OCI-LY1 (cell line): ENCODE results near the gene SETD9.

Experiments used
- H2AFZ ChIP-seq: fragments of 200-600 bp; sonication (generic), shearing (Covaris generic); 2 replicates; pipeline ENCODE4 v1.6.0; 2014; ENCODE audit warnings: antibody characterized with exemption, mild to moderate bottlenecking, low read length
- H3F3A ChIP-seq: fragments of 200-600 bp; sonication (generic), shearing (Covaris generic); 2 replicates; pipeline ENCODE4 v1.6.0; 2014; ENCODE audit warnings: mild to moderate bottlenecking, antibody characterized with exemption, low read length, moderate library complexity; ENCODE audit not compliant: insufficient read depth
- H3K27ac ChIP-seq: fragments of 200-600 bp; sonication (generic); 2 replicates; pipeline ENCODE4 v1.5.1; 2014; ENCODE audit warnings: low read length, mixed run types, mild to moderate bottlenecking, low read depth; ENCODE audit not compliant: poor library complexity, severe bottlenecking
- H3K27me3 ChIP-seq: fragments of 200-600 bp; sonication (generic); 2 replicates; pipeline ENCODE4 v1.6.0; 2014; ENCODE audit warnings: antibody characterized with exemption, mild to moderate bottlenecking, low read length, moderate library complexity; ENCODE audit not compliant: insufficient read depth
- H3K36me3 ChIP-seq: fragments of 200-600 bp; sonication (generic); 2 replicates; pipeline ENCODE4 v1.6.1; 2014; ENCODE audit warnings: mild to moderate bottlenecking, antibody characterized with exemption, low read length, moderate library complexity, mixed read lengths; ENCODE audit not compliant: insufficient read depth
- H3K4me1 ChIP-seq: fragments of 200-600 bp; sonication (generic); 2 replicates; pipeline ENCODE4 v1.5.1; 2014; ENCODE audit warnings: mild to moderate bottlenecking, low read length, moderate library complexity; ENCODE audit not compliant: insufficient read depth, severe bottlenecking
- H3K4me2 ChIP-seq: fragments of 200-600 bp; sonication (generic), shearing (Covaris generic); 2 replicates; pipeline ENCODE4 v1.6.1; 2014; ENCODE audit warnings: low read length
- H3K4me3 ChIP-seq: fragments of 200-600 bp; sonication (generic); 2 replicates; pipeline ENCODE4 v1.5.1; 2014; ENCODE audit warnings: low read length, low read depth, mild to moderate bottlenecking, mixed read lengths; ENCODE audit not compliant: poor library complexity, severe bottlenecking
- H3K79me2 ChIP-seq: fragments of 200-600 bp; shearing (Covaris generic); 2 replicates; pipeline ENCODE4 v1.6.1; 2016; ENCODE audit warnings: mixed run types, low read length, mixed read lengths; ENCODE audit not compliant: insufficient read depth
- H3K9ac ChIP-seq: fragments of 200-600 bp; sonication (generic), shearing (Covaris generic); 2 replicates; pipeline ENCODE4 v1.6.1; 2014; ENCODE audit warnings: mild to moderate bottlenecking, low read length, mixed read lengths
- H3K9me2 ChIP-seq: fragments of 200-600 bp; sonication (generic), shearing (Covaris generic); 2 replicates; pipeline ENCODE4 v1.6.1; 2014; ENCODE audit warnings: low read depth, mild to moderate bottlenecking, low read length, mixed read lengths
- H3K9me3 ChIP-seq: fragments of 200-600 bp; shearing (Covaris generic); 2 replicates; pipeline ENCODE4 v1.6.1; 2014; ENCODE audit warnings: low read length, mixed read lengths
- H4K20me1 ChIP-seq: fragments of 200-600 bp; sonication (generic), shearing (Covaris generic); 2 replicates; pipeline ENCODE4 v1.6.0; 2016; ENCODE audit warnings: mild to moderate bottlenecking, low read length; ENCODE audit not compliant: insufficient read depth
- EZH2 ChIP-seq: fragments of 200-600 bp; sonication (generic), shearing (Covaris generic); IDR thresholded peaks from 2 replicates; pipeline ENCODE4 v1.8.0; 2017; ENCODE audit warnings: borderline replicate concordance, mixed run types, mild to moderate bottlenecking, antibody characterized with exemption, low read length, moderate library complexity, mixed read lengths
- TF ChIP-seq, protein P1 (sequence below): fragments of 200-600 bp; sonication (generic), shearing (Covaris generic); IDR thresholded peaks from 2 replicates; pipeline ENCODE4 v1.5.1; 2017; ENCODE audit warnings: mild to moderate bottlenecking, antibody characterized with exemption, low read length, moderate library complexity, mixed read lengths

The SETD9 gene

DNA sequence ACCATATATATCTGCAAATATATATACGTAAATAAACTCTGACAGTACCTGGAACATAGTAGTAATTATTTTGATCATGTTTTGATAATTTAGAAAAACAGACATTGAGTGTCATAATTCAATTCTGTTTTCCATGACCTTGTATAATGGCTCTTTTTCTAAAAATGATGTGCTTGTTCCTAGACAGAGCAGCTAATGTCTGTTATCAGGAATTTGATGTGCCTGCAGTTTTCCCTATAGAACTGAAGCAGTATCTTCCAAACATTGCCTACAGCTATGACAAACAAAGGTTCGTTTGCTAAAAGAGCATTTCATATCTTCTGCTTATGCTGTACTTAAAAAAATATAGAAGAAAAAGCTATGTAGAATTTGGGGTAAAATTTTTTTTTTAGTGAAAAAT is 5.3 kb downstream of the SETD9 start:
- no peaks in the 10 kb centered on the region for H3K9me3 ChIP-seq
- no peaks in the 10 kb centered on the region for H3K79me2 ChIP-seq
- H3K4me2 ChIP-seq: no peak overlapping the region
- no peaks in the 10 kb centered on the region for H3K27me3 ChIP-seq
- no peaks in the 10 kb centered on the region for H4K20me1 ChIP-seq
- no peak overlapping the region for H2AFZ ChIP-seq
- H3K27ac ChIP-seq: no peak overlapping the region
- TF ChIP-seq, protein P1, sequence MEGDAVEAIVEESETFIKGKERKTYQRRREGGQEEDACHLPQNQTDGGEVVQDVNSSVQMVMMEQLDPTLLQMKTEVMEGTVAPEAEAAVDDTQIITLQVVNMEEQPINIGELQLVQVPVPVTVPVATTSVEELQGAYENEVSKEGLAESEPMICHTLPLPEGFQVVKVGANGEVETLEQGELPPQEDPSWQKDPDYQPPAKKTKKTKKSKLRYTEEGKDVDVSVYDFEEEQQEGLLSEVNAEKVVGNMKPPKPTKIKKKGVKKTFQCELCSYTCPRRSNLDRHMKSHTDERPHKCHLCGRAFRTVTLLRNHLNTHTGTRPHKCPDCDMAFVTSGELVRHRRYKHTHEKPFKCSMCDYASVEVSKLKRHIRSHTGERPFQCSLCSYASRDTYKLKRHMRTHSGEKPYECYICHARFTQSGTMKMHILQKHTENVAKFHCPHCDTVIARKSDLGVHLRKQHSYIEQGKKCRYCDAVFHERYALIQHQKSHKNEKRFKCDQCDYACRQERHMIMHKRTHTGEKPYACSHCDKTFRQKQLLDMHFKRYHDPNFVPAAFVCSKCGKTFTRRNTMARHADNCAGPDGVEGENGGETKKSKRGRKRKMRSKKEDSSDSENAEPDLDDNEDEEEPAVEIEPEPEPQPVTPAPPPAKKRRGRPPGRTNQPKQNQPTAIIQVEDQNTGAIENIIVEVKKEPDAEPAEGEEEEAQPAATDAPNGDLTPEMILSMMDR: no peak
- H3K9ac ChIP-seq: no peak overlapping the region
- no peaks in the 10 kb centered on the region for H3K9me2 ChIP-seq
- no peaks in the 10 kb centered on the region for H3F3A ChIP-seq
- H3K36me3 ChIP-seq: 0 out of 2 replicates have a peak, but pooled peaks cover 6% of the 10 kb centered on the region
- H3K4me3 ChIP-seq: no peak overlapping the region
- H3K4me1 ChIP-seq: peaks cover 11% of the 10 kb centered on the region

DNA sequence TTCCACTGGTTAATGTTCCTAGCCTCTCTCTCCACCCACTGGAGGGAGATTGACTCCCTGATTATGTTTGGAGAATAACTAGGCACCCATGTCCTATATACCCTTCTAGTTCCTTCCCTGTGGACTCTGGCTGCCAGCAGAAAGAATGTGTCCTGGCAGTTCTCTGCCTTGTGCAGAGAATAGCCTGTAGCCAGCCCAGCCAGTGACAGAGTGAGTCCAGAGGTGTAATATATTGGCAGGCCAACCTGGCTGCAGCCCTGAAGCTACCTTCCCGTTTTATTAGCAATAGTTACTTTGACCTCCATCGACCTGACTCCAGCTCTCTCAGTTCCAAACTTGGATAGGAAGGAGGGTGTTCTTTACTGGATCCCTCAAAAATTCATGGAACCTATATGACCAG is 8.1 kb downstream of the SETD9 start:
- no peak for TF ChIP-seq EZH2
- TF ChIP-seq, protein P1: no peak
- no peak overlapping the region for H3K4me2 ChIP-seq
- no peaks in the 10 kb centered on the region for H3F3A ChIP-seq
- H3K9me3 ChIP-seq: no peaks in the 10 kb centered on the region
- H3K4me1 ChIP-seq: no peaks in the 10 kb centered on the region
- H2AFZ ChIP-seq: no peak overlapping the region
- peaks cover 31% of the 10 kb centered on the region for H3K36me3 ChIP-seq
- no peak overlapping the region for H3K9ac ChIP-seq
- H3K27me3 ChIP-seq: no peaks in the 10 kb centered on the region
- no peak overlapping the region for H3K27ac ChIP-seq
- no peaks in the 10 kb centered on the region for H3K9me2 ChIP-seq
- H4K20me1 ChIP-seq: no peaks in the 10 kb centered on the region
- no peak overlapping the region for H3K4me3 ChIP-seq
- no peaks in the 10 kb centered on the region for H3K79me2 ChIP-seq

DNA sequence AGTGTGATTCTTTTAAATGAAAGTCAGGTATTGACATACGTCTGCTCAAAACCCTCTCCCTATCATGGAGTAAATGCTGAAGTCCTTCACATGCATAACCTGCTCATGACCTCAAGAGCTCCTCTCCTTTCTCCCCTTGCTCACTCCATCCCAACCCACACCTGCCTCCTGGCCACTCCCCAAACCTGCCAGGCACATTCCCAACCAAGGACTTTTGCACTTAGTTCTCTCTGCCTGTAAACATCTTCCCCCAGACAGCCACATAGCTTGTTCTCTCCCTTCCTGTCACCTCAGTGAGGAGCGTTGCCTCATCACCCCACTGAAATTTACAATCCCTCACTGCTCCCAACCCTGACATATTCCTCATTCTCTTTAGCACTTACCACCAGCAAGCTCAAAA is 8.7 kb downstream of the SETD9 start:
- H3K4me1 ChIP-seq: no peaks in the 10 kb centered on the region
- H3F3A ChIP-seq: no peaks in the 10 kb centered on the region
- no peaks in the 10 kb centered on the region for H3K9me3 ChIP-seq
- no peaks in the 10 kb centered on the region for H4K20me1 ChIP-seq
- TF ChIP-seq EZH2: no peak
- TF ChIP-seq, protein P1: no peak
- no peak overlapping the region for H3K4me2 ChIP-seq
- no peaks in the 10 kb centered on the region for H3K27me3 ChIP-seq
- H3K4me3 ChIP-seq: no peak overlapping the region
- no peak overlapping the region for H3K9ac ChIP-seq
- no peak overlapping the region for H2AFZ ChIP-seq
- no peaks in the 10 kb centered on the region for H3K9me2 ChIP-seq
- no peak overlapping the region for H3K27ac ChIP-seq
- peaks cover 36% of the 10 kb centered on the region for H3K36me3 ChIP-seq
- no peaks in the 10 kb centered on the region for H3K79me2 ChIP-seq
